ENCODE measurements around the gene NLRC3. TPM values are rescaled to one million over a fixed set of nuclear protein-coding genes. Genes with fewer than 3 reads are reported as not detected.

The NLRC3 gene
- total RNA-seq, 1 donor from 2014 or later, result 0.34 TPM

DNA sequence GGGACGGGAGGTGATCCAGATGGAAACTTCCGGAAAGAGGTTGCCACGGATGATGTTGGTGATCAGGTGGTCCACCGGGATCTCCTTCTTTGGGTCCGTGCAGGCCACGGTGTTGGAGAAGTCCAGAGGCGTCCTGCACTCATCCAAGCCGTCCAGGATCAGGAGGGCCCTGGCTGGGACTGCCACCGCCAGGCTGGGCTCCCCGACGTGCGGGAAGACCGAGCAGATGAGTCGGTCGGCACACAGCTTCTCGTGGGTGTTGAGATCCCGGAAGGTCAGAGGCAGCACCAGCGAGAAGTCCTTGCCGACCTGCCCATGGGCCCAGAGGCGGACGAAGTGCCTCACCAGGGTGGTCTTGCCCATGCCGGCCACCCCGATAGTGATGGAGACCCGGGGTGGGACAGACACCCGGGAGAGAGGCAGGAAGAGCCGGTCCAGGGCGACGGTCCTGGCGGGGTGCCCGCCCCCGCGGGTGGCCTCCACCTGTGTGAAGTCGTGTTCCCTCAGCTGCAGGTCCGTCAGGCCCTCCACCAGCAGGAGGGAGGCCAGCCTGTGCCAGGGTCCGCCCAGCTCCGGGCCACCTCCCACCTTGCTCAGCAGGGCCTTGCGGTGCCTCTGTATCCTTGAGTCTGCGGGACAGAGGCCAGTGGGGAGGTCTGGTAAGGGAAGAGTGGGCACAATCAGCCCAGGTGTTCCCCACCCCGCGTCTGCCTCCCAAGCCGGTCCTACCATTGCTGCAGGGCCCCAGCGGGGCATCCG is 12.9 kb downstream of the NLRC3 start:
- Mint-ChIP-seq H3K27me3 (no peaks in the 10 kb centered on the region), H3K27ac (no peak overlapping the region), H3K9me3 (no peaks in the 10 kb centered on the region), H3K36me3 (no peaks in the 10 kb centered on the region), H3K4me1 (ENCODE audit: unreplicated experiment) (no peaks in the 10 kb centered on the region), H3K4me3 (no peak overlapping the region)
- TF ChIP-seq, protein P1, sequence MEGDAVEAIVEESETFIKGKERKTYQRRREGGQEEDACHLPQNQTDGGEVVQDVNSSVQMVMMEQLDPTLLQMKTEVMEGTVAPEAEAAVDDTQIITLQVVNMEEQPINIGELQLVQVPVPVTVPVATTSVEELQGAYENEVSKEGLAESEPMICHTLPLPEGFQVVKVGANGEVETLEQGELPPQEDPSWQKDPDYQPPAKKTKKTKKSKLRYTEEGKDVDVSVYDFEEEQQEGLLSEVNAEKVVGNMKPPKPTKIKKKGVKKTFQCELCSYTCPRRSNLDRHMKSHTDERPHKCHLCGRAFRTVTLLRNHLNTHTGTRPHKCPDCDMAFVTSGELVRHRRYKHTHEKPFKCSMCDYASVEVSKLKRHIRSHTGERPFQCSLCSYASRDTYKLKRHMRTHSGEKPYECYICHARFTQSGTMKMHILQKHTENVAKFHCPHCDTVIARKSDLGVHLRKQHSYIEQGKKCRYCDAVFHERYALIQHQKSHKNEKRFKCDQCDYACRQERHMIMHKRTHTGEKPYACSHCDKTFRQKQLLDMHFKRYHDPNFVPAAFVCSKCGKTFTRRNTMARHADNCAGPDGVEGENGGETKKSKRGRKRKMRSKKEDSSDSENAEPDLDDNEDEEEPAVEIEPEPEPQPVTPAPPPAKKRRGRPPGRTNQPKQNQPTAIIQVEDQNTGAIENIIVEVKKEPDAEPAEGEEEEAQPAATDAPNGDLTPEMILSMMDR (conservative IDR thresholded peaks at IDR 0.05), result no peak
- no peak for DNase-seq (ENCODE audit: extremely low spot score, unreplicated experiment)

DNA sequence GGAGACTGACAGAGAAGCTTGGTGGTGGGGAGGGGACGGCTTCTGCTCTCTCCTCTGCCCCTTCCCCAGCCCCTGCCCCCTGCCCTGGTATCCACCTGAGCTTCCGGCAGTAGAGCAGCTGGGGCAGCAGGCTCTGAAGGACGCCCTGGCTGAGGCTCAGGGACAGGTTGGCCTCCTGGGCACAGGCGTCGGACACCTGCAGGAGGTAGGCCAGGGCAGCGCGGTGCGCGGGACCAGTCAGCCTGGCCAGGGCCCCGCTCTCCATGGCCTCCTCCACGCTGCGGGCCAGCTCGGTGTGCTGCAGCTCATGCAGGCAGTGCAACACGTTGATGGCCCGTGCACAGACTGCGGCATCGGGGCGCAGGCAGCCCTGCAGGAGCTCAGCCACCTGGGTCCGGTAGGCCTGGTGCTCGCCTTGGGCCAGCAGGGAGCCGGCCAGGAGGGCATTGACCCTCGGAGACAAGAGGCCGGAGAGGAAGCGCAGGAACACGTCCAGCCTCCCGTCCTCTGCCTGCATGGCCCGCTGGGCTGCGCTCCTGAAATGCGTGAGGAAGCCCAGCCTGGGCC is 14.2 kb downstream of the NLRC3 start:
- no peak overlapping the region for H3K4me3 Mint-ChIP-seq

DNA sequence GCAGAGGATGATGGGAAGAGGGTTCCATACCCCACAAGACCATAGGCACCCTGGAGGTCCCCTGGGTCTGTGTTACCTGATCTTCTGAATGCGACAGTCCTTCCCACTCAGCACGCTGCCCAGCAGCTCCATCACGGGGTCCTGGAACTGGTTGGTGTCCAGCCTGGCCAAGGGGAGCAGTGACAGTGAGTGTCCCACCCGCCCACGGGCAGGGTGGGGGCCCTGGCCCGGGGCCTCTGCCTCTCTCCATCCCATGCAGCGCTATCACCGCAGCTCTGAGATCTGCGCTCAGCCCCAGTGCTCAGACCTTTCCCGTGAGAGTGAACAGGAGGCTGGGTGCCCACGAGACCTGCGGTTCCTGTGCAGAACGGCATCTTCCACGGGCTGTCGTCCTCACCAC is 15.6 kb downstream of the NLRC3 start:
- Mint-ChIP-seq H3K4me3 (no peak overlapping the region), H3K27ac (no peak overlapping the region), H3K36me3 (no peaks in the 10 kb centered on the region), H3K4me1 (ENCODE audit: unreplicated experiment) (no peaks in the 10 kb centered on the region), H3K9me3 (no peaks in the 10 kb centered on the region), H3K27me3 (no peaks in the 10 kb centered on the region)
- TF ChIP-seq, protein P1 (conservative IDR thresholded peaks at IDR 0.05), result no peak
- no peak for DNase-seq (ENCODE audit: extremely low spot score, unreplicated experiment)

More for the DNA sequence above, 14.2 kb downstream of the NLRC3 start:
- Mint-ChIP-seq H3K9me3 (no peaks in the 10 kb centered on the region), H3K36me3 (no peaks in the 10 kb centered on the region), H3K27ac (no peak overlapping the region), H3K27me3 (no peaks in the 10 kb centered on the region), H3K4me1 (ENCODE audit: unreplicated experiment) (no peaks in the 10 kb centered on the region)
- TF ChIP-seq, protein P1 (conservative IDR thresholded peaks at IDR 0.05), result no peak
- no peak for DNase-seq (ENCODE audit: extremely low spot score, unreplicated experiment)

DNA sequence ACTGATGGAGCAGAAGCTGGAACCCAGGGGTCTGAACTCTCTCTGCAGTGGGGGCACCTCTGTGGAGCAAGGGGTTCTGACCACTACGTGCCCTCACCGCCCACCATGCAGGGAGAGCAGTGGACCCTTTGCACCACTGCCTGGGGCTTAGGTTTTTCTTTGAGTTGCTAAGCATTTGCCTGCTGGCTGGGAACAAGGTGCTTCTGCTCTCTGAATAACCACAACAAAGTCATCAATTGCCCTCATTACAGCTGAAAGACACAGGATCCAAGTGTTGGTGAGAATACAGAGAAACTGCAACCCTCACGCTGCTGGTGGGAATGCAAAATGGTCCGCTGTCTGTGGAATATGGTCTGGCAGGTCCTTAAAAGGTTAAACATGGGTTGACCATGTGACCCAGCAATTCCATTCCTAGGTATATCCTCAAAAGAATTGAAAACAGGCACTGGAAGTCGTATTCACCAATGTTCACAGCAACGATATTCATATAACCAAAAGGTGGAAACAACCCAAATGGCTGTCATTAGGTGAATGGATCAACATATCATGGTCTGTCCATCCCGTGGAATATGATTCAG is 22.8 kb downstream of the NLRC3 start:
- Mint-ChIP-seq H3K36me3 (no peaks in the 10 kb centered on the region), H3K27me3 (no peaks in the 10 kb centered on the region), H3K9me3 (no peaks in the 10 kb centered on the region), H3K4me1 (ENCODE audit: unreplicated experiment) (no peaks in the 10 kb centered on the region), H3K4me3 (no peak overlapping the region), H3K27ac (no peak overlapping the region)
- DNase-seq (ENCODE audit: extremely low spot score, unreplicated experiment), result no peak
- TF ChIP-seq, protein P1 (conservative IDR thresholded peaks at IDR 0.05), result no peak

DNA sequence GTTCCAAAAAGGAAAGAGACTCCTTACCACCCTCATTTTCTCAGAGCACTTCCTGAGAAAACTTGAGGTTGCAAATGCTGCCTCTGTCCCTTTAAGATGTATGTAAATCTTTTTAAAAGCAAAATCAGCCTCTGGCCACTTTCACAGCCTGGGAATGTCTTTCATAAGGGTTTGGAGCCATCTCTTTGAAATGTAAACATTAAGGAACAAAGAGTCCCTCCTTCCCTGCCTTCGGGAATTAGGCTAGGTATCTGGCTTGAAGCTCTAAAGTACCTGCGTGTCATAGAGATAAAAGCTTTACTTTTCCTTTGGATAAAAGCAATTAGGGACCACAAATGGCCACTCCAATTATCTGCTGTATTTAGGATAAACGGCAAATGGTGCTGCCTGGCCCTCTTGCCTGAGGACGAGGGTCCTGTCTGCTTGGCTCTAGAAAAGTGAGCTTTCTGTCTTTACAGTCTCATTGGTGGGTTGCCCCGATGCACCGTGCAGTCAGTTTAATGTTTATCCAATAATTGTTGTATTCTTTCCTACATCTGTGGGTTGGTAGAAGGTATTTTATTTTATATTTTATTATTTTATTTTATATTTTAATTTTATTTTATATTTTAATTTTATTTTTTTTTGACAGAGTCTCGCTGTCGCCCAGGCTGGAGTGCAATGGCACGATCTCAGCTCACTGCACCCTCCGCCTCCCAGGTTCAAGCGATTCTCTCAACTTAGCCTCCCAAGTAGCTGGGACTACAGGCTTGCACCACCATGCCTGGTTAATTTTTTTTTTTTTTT is 23.9 kb downstream of the NLRC3 start:
- TF ChIP-seq, protein P1 (conservative IDR thresholded peaks at IDR 0.05), result no peak
- Mint-ChIP-seq H3K27me3 (no peaks in the 10 kb centered on the region), H3K4me1 (ENCODE audit: unreplicated experiment) (no peaks in the 10 kb centered on the region), H3K36me3 (no peaks in the 10 kb centered on the region), H3K9me3 (no peaks in the 10 kb centered on the region), H3K4me3 (no peak overlapping the region), H3K27ac (no peak overlapping the region)
- DNase-seq (ENCODE audit: extremely low spot score, unreplicated experiment), result no peak
